ENCODE measurements around the gene DNAH10.

GRCh38 chr12:123747309-123747708 is 14.8 kb upstream of the DNAH10 start:
- TF ChIP-seq POLR2A (IDR thresholded peaks at IDR 0.05) (no peak), CTCF (IDR thresholded peaks at IDR 0.05) (no peak)
